Ishikawa (cell line): ENCODE measurements around the gene TMEM184B.

Experiments
- CEBPB ChIP-seq: IDR thresholded peaks from 2 replicates; pipeline ENCODE4 v1.6.1; 2012
- CREB1 ChIP-seq: IDR thresholded peaks from 2 replicates; pipeline ENCODE4 v1.6.1; 2012; ENCODE audit warnings: low read depth
- EGR1 ChIP-seq: IDR thresholded peaks from 2 replicates; pipeline ENCODE4 v1.6.1; 2012
- EP300 ChIP-seq: IDR thresholded peaks from 2 replicates; pipeline ENCODE4 v1.6.1; 2012; ENCODE audit warnings: borderline replicate concordance
- FOXM1 ChIP-seq: IDR thresholded peaks from 2 replicates; pipeline ENCODE4 v1.6.1; 2012; ENCODE audit warnings: low read depth, borderline replicate concordance
- NFIC ChIP-seq: IDR thresholded peaks from 2 replicates; pipeline ENCODE4 v1.6.1; 2012
- RAD21 ChIP-seq: IDR thresholded peaks from 2 replicates; pipeline ENCODE4 v1.6.1; 2012; ENCODE audit warnings: low read depth
- REST ChIP-seq: IDR thresholded peaks from 2 replicates; pipeline ENCODE4 v1.6.1; 2012; ENCODE audit warnings: low read depth, mild to moderate bottlenecking
- TAF1 ChIP-seq: IDR thresholded peaks from 2 replicates; pipeline ENCODE4 v1.6.1; 2012; ENCODE audit warnings: low read depth, mild to moderate bottlenecking
- TCF12 ChIP-seq: IDR thresholded peaks from 2 replicates; pipeline ENCODE4 v1.6.1; 2012; ENCODE audit warnings: low read depth
- TEAD4 ChIP-seq: IDR thresholded peaks from 2 replicates; pipeline ENCODE4 v1.6.1; 2012
- USF1 ChIP-seq: IDR thresholded peaks from 2 replicates; pipeline ENCODE4 v1.6.1; 2012
- YY1 ChIP-seq: IDR thresholded peaks from 2 replicates; pipeline ENCODE4 v1.6.1; 2012; ENCODE audit warnings: low read depth
- ZBTB7A ChIP-seq: IDR thresholded peaks from 2 replicates; pipeline ENCODE4 v1.6.1; 2012; ENCODE audit warnings: low read depth
- TF ChIP-seq, protein P1 (sequence below): IDR thresholded peaks from 2 replicates; pipeline ENCODE4 v1.6.1; 2012

The TMEM184B gene

GRCh38 chr22:38221407-38221806 is 51.4 kb downstream of the TMEM184B start:
- no peak for TF ChIP-seq CEBPB
- TF ChIP-seq, protein P1, sequence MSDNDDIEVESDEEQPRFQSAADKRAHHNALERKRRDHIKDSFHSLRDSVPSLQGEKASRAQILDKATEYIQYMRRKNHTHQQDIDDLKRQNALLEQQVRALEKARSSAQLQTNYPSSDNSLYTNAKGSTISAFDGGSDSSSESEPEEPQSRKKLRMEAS: no peak
- no peak for TF ChIP-seq TAF1
- no peak for TF ChIP-seq NFIC
- no peak for TF ChIP-seq RAD21
- TF ChIP-seq REST: no peak
- TF ChIP-seq USF1: no peak
- no peak for TF ChIP-seq ZBTB7A
- no peak for TF ChIP-seq EP300
- TF ChIP-seq TCF12: no peak
- TF ChIP-seq TEAD4: no peak
- no peak for TF ChIP-seq YY1
- TF ChIP-seq FOXM1: no peak
- no peak for TF ChIP-seq CREB1
- no peak for TF ChIP-seq EGR1

DNA sequence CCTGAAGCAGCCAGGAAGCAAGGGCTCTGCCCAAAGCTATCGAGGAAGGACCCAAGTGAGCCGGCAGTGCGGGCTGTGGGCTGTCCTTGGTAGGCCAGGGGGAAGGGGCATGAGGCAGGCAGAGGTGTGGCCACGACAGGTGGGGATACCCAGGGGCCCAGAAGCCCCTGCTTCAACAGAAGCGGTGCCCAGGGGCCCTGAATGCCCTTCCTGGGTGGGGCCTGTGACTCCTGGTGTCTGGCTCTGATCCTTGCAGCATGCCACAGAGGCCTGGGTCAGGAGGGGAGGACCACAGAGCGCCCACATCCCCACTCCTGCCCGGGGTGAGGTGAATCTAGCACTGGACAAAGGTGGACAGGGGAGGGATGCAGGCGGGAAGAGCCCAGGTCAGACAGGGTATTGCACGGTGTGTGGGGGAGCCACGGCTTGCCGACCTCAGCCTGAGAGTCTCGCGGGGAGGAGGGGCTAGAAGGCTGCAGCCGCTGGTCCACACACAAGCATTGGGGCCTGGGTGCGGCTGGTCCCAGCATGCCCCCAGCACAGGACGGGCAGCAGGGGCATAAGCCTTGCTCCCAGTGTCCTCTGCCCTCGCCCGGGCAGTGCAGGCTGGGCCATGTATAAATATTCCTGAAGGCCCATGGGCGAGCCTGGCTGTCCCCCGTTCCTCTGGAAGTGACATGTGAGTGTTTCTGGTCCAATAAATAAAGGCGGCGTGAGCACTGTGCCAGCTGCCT is 52.0 kb downstream of the TMEM184B start:
- TF ChIP-seq TEAD4 (no peak), USF1 (no peak), TAF1 (no peak), CREB1 (no peak), TCF12 (no peak)

DNA sequence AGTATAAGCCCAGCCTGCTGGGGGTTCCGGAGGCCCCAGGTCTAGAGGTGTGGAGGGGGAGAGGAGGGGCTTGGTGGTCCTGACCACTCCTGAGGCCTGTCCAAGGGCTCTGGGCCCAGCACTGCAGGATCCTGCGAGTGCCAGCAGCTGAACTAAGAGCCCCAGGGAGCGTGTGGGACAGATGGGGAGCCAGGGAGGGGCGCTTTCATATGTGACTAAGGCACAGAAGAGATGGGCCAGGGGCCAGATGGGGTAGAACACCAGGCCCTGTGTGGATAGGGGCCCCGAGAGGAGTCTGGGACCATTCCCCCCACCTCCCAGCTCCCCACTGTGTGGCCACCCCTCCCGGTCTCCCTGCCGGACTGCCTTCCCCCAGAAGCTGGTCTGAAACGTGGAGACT is 52.6 kb downstream of the TMEM184B start:
- TF ChIP-seq EGR1: no peak
- TF ChIP-seq, protein P1: no peak
- no peak for TF ChIP-seq USF1
- no peak for TF ChIP-seq REST

DNA sequence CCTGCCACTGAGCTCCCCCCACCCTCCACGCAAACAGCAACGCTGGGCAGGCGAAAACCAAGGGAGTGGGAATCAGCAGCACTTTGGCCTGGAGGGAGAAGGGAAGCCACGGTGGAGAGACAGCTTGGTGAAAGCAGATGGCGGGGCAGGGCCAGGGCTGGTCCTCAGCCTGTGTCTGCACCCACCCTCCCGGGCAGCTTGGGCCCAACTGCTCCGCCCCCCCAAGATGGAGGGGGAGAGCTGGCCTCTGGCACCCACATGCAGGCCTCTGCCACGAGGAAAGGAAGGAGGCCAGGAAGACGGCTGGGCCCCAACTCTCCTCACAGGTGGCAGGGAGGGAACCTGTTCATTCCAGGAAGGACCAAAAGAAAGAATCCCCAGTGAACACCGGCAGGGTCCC is 53.2 kb downstream of the TMEM184B start:
- TF ChIP-seq TEAD4: no peak
- TF ChIP-seq FOXM1: no peak

DNA sequence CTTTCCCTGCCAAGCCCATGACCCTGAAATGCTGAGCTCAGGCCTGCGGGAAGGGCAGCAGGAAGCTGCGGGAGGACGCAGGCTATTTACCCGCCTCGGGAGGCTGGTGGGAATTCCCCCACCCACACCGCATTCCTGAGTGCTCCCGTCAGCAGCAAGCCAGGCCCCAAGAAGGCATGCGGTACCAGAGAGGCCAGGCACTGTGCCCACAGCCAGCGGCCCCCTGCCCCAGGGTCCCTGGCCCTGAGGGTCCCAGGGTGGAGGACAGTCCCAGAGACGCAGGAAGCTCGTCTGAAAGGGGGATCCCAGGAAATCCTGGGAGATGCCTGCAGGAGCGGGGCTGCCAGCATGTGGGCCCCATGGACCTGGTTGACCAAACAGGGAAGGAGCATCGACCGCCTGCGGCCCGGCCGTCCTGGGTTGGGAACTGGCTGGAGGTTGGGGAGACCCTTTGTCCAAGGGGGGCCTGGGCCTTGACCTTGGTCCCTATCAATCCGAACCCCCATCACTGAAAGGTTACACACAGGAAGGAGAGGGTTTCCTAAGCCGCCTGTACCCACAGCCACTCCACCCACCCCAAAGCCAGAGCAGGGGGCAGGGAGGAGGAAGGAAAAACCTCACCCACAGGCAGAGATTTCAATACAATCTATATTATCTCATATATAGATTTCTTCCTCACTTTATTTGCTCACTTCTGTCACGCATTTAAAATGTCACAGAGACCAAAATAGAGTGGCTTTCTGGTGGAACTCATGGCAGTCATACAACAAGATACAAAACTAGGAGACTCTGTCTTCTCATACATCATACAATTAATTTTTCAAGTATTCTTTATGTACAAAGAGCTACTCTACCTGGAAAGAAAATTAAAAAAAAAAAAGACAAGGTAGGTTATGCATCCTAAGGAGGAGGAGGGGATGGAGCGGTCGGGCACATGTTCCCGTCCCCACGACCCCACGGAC is 53.9 kb downstream of the TMEM184B start:
- TF ChIP-seq RAD21 (no peak), TCF12 (peak; percentile 65), YY1 (no peak), CREB1 (no peak), FOXM1 (peak; percentile 37; the same call in 1 of the 2 replicates), NFIC (no peak), EP300 (peak; percentile 26; the same call in 1 of the 2 replicates), ZBTB7A (peak; percentile 99), REST (no peak), EGR1 (peak; percentile 93), CEBPB (no peak), TAF1 (0 out of 2 replicates have a peak, but pooled peaks have one; percentile 9), TEAD4 (peak; percentile 95), USF1 (no peak)
- TF ChIP-seq, protein P1: peak; percentile 75
